Measurements from ENCODE around the gene USP14.

The USP14 gene

DNA sequence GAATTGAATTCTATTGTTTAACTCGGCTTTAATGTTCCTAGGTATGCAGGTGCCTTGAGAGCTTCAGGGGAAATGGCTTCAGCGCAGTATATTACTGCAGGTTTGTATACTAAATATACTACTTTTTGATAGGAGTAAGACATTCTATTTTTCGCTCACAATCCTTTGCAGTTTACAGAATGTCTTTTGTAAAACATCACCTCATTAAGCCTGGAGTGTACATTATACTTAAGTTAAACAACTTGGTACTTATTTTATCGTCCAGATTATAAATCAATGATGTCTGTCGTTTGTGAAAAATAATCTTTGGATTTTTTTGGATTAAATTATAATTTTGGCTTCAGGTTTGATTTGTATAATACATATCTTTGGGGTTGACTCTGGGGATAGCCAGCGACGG lies 34.4 kb downstream of the USP14 start:
- no peak overlapping the region for H3K4me3 Mint-ChIP-seq
- H3K4me1 Mint-ChIP-seq, result peaks cover 2% of the 10 kb centered on the region
- no peak overlapping the region for H3K27ac Mint-ChIP-seq
- ATAC-seq (ENCODE audit: low read depth) (no peak), DNase-seq (ENCODE audit: low spot score in 2 of 2) (no peak)
- peaks cover 18% of the 10 kb centered on the region for H3K36me3 Mint-ChIP-seq
- no peaks in the 10 kb centered on the region for H3K9me3 Mint-ChIP-seq
- H3K27me3 Mint-ChIP-seq, result no peaks in the 10 kb centered on the region

DNA sequence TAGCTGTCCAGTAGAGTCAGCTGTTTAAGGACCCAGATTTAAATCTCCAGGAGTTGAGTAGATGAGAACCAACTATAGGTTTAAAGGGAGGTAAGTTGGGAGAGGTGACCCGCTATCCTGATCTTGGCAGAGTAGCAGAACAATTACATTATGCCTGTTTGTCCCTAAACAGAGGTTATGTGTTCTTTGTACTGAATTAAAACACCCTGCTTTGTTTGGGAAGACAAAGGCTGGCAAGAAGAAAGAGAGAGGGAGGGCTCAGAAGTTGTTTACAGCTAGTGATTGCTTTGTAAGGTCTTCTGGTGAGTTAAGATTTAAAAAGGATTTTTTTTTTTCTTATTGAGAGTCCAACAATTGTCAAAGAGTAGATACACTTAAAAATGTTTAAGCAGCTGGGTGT lies 37.3 kb downstream of the USP14 start:
- H3K27me3 Mint-ChIP-seq, result no peaks in the 10 kb centered on the region
- H3K9me3 Mint-ChIP-seq, result no peaks in the 10 kb centered on the region
- peak overlapping the region; percentile 39 for H3K27ac Mint-ChIP-seq
- ATAC-seq (ENCODE audit: low read depth), result no peak
- H3K36me3 Mint-ChIP-seq, result peaks cover 19% of the 10 kb centered on the region
- H3K4me1 Mint-ChIP-seq, result peaks cover 2% of the 10 kb centered on the region
- H3K4me3 Mint-ChIP-seq, result no peak overlapping the region
- no peak for DNase-seq (ENCODE audit: low spot score in 2 of 2)

DNA sequence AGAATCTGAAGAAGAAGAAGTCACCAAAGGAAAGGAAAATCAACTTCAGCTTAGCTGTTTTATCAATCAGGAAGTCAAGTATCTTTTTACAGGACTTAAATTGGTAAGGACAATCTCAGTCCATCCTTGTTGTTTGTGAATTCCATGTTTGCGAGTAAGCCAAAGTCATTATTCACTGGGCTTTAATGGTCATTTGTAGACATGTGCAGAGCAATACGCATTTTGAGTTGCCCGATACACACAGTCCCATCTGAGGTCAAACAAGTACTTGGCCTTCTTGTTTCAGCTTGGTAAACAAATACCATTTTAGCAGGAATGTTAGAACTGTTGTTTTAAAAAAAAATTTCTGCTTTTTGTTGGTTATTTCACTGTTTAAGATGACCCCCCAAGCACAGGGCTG lies 40.9 kb downstream of the USP14 start:
- ATAC-seq (ENCODE audit: low read depth), result no peak
- Mint-ChIP-seq H3K36me3 (peaks cover 15% of the 10 kb centered on the region), H3K9me3 (no peaks in the 10 kb centered on the region), H3K4me3 (no peak overlapping the region), H3K4me1 (no peaks in the 10 kb centered on the region), H3K27me3 (no peaks in the 10 kb centered on the region), H3K27ac (no peak overlapping the region)
- DNase-seq (ENCODE audit: low spot score in 2 of 2), result no peak

DNA sequence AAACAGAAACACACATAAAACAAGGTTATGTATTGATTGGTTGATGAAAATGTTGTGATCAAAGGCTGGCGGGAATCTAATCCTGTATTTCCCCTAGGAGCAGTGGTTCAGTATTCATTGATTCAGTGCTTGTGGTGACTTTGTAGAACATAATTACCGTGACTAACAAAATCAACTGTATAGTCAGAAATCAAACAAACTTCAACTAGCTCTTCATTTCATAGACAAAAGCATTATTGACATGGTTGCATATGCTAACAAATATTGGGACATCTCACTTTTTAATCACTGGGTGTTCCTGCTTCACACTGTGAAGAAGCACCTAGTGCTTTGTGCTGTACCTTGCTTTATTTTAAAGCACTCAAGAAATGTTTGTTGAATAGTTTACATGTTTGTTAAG lies 41.4 kb downstream of the USP14 start:
- Mint-ChIP-seq H3K4me1 (no peaks in the 10 kb centered on the region), H3K27ac (peak overlapping the region; percentile 6), H3K36me3 (peaks cover 18% of the 10 kb centered on the region), H3K27me3 (no peaks in the 10 kb centered on the region), H3K4me3 (no peak overlapping the region), H3K9me3 (no peaks in the 10 kb centered on the region)
- ATAC-seq (ENCODE audit: low read depth), result no peak
- DNase-seq (ENCODE audit: low spot score in 2 of 2), result no peak

DNA sequence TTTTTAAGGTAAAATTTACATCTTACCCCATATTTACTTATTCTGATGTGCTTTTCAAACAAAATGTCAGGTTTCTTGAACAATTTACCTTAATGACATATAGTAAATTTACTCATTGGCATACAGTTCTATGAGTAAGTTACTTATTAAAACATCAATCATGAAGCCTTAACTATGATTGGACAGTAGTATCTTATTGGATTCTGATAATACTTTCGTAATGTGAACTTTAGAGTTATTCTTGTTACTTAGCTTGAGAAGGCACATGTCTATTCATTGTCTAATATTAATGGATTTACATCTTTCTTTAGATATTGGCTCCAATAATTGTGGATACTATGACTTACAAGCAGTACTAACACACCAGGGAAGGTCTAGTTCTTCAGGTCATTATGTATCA lies 51.7 kb downstream of the USP14 start:
- no peak overlapping the region for H3K4me3 Mint-ChIP-seq
- ATAC-seq (ENCODE audit: low read depth), result no peak

DNA sequence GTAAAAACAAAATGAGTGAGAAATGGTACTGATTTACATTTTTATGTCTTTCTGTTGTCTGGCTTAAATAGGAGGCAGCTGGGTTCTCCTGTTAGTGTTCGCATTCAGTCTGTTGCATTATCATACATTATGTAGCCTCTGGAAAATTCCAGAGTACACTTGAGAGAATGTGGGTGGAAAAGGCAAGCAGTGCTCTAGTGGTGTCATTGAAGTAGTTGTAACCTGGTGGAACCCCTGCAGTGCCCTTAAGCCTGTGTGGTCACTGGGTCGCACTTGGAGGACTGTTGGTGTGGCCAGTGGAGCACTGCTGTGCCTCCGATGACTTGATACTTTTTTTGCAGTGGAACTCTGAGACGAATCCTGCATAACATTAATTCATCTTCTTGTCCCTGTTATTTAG lies 52.4 kb downstream of the USP14 start:
- Mint-ChIP-seq H3K27ac (no peak overlapping the region), H3K4me1 (no peaks in the 10 kb centered on the region), H3K36me3 (peaks cover 35% of the 10 kb centered on the region), H3K9me3 (no peaks in the 10 kb centered on the region), H3K4me3 (no peak overlapping the region), H3K27me3 (no peaks in the 10 kb centered on the region)
- ATAC-seq (ENCODE audit: low read depth) (no peak), DNase-seq (ENCODE audit: low spot score in 2 of 2) (no peak)

More for the DNA sequence above, 51.7 kb downstream of the USP14 start:
- no peak for DNase-seq (ENCODE audit: low spot score in 2 of 2)
- H3K36me3 Mint-ChIP-seq, result peaks cover 41% of the 10 kb centered on the region
- H3K9me3 Mint-ChIP-seq, result no peaks in the 10 kb centered on the region
- H3K27me3 Mint-ChIP-seq, result no peaks in the 10 kb centered on the region
- H3K4me1 Mint-ChIP-seq, result no peaks in the 10 kb centered on the region
- no peak overlapping the region for H3K27ac Mint-ChIP-seq

DNA sequence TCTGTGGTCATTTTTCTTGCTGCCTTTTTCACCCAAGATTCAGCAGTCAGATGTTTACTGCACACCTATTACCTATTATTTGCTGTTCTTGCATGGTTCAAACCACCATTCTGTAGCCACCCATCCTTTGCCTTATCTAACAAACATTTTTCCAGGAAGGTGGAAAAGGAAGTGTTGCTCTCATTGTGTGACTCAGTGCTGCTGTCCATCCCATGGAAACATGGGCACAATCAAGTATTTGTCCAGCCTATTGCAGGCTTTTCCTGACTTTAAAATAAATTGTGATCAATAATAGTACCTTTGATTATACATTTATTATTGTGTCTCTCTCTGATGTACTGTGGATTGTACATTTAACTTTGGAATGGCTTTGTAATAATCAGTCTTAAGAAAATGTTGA lies 53.2 kb downstream of the USP14 start:
- Mint-ChIP-seq H3K4me3 (no peak overlapping the region), H3K27me3 (no peaks in the 10 kb centered on the region), H3K4me1 (no peaks in the 10 kb centered on the region), H3K27ac (no peak overlapping the region), H3K9me3 (no peaks in the 10 kb centered on the region), H3K36me3 (peaks cover 31% of the 10 kb centered on the region)
- ATAC-seq (ENCODE audit: low read depth), result no peak
- DNase-seq (ENCODE audit: low spot score in 2 of 2), result no peak

DNA sequence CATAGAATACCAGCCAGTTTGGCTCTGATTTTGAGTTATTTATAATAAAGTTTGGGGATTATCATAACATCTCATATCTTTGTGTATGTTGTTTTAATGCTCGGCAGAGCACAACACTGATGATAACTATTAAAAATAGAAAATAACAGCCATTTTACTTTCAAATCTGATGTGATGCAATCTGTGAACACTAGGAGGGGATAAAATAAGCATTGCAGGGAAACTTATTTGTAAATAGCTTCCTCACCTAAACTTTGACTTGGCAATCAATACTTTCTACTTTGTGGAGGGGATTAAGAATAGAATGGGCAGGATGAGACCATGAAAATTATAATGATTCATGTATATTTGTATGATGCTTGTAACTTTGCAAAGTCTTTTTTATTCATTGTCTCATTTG lies 54.4 kb downstream of the USP14 start:
- peaks cover 39% of the 10 kb centered on the region for H3K36me3 Mint-ChIP-seq
- DNase-seq (ENCODE audit: low spot score in 2 of 2), result no peak

DNA sequence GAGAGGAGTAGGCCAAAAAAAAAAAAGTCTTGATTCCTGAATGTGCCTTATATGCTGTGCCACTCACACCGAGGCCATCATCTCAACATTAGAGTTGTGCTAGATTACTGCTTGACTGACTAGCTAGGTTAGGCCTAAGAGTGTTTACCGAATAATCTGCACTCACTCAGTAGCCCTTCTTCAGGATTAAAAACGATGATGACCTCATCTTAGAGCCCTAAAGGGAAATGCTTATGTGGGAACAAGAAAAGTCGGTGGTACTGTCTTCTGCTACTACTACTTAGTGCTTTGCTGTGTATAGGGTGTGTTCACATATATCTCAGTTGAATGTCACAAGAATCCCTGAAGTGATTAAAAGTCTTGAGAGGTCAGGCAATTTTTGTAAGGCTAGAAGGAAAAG lies 55.1 kb downstream of the USP14 start:
- H3K36me3 Mint-ChIP-seq, result peaks cover 43% of the 10 kb centered on the region
- H3K9me3 Mint-ChIP-seq, result no peaks in the 10 kb centered on the region
- H3K4me3 Mint-ChIP-seq, result no peak overlapping the region
- H3K27me3 Mint-ChIP-seq, result no peaks in the 10 kb centered on the region
- ATAC-seq (ENCODE audit: low read depth), result no peak
- no peak for DNase-seq (ENCODE audit: low spot score in 2 of 2)
- peak overlapping the region; percentile 17 for H3K27ac Mint-ChIP-seq
- H3K4me1 Mint-ChIP-seq, result peaks cover 3% of the 10 kb centered on the region

More for the DNA sequence above, 54.4 kb downstream of the USP14 start:
- no peaks in the 10 kb centered on the region for H3K27me3 Mint-ChIP-seq
- H3K27ac Mint-ChIP-seq, result peak overlapping the region; percentile 69
- H3K9me3 Mint-ChIP-seq, result no peaks in the 10 kb centered on the region
- no peak overlapping the region for H3K4me3 Mint-ChIP-seq
- ATAC-seq (ENCODE audit: low read depth), result no peak
- H3K4me1 Mint-ChIP-seq, result peaks cover 3% of the 10 kb centered on the region

DNA sequence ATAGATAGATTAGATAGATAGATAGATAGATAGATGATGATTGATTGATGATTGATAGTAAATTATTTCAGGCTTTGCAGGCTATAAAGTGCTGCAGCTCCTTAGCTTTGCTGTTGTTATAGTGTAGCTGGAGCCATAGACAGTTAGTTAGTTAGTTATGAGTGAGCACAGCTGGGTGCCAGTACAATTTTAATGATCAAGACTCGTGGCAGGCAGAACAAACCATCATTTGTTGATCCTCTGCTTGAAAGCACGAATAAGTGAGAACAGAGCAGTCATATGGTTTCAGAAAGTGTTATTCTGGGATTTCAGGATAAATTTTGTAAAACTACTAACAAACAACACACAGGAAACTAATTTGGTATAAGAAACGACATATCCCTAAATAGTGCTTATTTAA lies 55.6 kb downstream of the USP14 start:
- DNase-seq (ENCODE audit: low spot score in 2 of 2), result no peak
- peaks cover 43% of the 10 kb centered on the region for H3K36me3 Mint-ChIP-seq
- no peak for ATAC-seq (ENCODE audit: low read depth)
- H3K4me3 Mint-ChIP-seq, result no peak overlapping the region
- H3K27me3 Mint-ChIP-seq, result no peaks in the 10 kb centered on the region
- peak overlapping the region; percentile 17 for H3K27ac Mint-ChIP-seq
- no peaks in the 10 kb centered on the region for H3K9me3 Mint-ChIP-seq
- peaks cover 3% of the 10 kb centered on the region for H3K4me1 Mint-ChIP-seq

DNA sequence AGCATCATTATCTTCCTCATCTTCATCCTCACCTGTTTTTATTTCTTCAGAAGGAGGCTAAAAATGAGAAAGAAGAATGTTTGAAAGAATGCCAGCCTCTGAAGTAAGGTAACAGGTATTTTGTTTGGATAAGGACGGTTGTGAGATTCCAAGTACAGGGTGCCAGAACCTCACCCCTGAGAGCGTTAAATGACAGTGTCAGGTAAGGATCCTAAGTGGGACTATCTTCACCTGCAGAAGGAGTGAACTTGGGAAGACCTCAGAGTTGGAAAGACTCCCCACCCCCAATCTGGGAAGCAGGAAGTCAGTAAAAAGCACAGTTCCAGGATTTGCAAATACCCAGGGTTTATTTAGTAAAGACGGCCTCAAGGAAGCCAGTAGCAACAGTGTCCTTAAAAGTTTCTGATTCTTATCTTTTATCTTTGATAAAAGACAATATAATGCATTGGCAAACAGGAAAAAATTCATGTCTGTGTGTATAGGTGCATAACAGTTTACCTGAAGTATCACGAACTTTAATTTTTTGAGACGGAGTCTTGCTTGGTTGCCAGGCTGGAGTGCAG lies 57.2 kb downstream of the USP14 start:
- no peak for ATAC-seq (ENCODE audit: low read depth)
- peaks cover 3% of the 10 kb centered on the region for H3K4me1 Mint-ChIP-seq
- H3K27ac Mint-ChIP-seq, result no peak overlapping the region
- peaks cover 33% of the 10 kb centered on the region for H3K36me3 Mint-ChIP-seq
- no peaks in the 10 kb centered on the region for H3K27me3 Mint-ChIP-seq
- no peaks in the 10 kb centered on the region for H3K9me3 Mint-ChIP-seq
- H3K4me3 Mint-ChIP-seq, result no peak overlapping the region
- DNase-seq (ENCODE audit: low spot score in 2 of 2), result no peak

DNA sequence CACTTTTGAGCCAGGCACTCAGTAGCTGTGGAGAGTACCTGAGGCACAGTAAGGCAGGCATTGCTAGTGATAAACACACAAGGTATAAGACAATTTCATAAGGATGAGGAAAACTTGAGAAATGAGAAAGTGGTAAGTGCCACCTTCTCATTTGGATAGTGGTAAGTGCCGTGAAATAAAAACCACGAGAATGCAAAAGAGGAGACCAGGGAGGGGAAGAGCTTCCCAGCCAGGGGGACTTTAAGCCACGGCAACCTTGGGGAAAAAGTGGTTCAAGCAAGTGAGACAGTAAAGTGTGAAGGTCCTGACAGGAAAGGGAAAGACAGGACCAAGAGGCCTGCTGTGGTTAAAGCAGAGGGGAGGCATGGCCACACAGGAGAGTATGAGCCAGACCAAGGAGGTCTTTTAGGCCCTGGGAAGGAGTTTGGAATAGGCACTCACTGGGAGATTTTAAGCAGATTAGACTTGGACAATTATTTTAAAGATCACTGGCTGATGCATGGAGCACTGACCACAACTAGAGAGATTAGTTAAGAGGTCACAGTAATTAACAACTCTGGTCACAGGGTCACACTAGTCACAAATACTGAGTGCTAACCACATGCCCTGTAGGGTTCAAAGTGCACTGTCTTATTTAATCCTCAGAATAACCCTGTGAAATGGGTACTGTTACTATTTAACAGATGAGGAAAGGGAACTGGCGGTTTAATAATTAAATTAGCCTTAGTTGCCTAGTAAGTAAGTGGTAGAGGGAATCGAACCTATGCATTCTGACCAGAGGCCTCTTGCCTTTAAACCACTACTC lies 59.4 kb downstream of the USP14 start:
- H3K4me1 Mint-ChIP-seq, result peaks cover 3% of the 10 kb centered on the region
- no peaks in the 10 kb centered on the region for H3K27me3 Mint-ChIP-seq
- H3K36me3 Mint-ChIP-seq, result peaks cover 28% of the 10 kb centered on the region
- H3K4me3 Mint-ChIP-seq, result no peak overlapping the region
- ATAC-seq (ENCODE audit: low read depth), result no peak
- H3K9me3 Mint-ChIP-seq, result no peaks in the 10 kb centered on the region
- peak overlapping the region; percentile 77 for H3K27ac Mint-ChIP-seq
- no peak for DNase-seq (ENCODE audit: low spot score in 2 of 2)

DNA sequence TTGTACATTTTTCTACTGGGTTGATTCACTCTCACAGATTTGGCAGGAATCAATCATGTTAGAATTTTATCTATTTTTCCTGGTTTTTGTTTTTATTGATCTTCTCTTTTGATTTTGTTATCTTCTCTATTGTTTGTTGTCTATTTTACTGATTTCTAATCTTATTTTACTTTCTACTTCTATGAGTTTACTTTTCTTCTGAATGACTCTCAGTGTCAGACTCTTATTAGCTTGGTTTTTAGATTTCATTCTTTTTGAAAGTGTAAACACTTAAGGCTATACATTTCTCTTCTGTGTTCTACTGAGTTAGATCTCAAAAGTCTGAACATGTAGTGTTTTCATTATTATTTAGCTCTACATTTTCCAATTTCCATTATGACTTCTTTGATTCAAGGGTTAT lies 62.4 kb downstream of the USP14 start:
- Mint-ChIP-seq H3K9me3 (no peaks in the 10 kb centered on the region), H3K27ac (peak overlapping the region; percentile 4), H3K4me3 (no peak overlapping the region), H3K36me3 (peaks cover 32% of the 10 kb centered on the region), H3K27me3 (no peaks in the 10 kb centered on the region), H3K4me1 (peaks cover 3% of the 10 kb centered on the region)
- ATAC-seq (ENCODE audit: low read depth), result no peak
- no peak for DNase-seq (ENCODE audit: low spot score in 2 of 2)

DNA sequence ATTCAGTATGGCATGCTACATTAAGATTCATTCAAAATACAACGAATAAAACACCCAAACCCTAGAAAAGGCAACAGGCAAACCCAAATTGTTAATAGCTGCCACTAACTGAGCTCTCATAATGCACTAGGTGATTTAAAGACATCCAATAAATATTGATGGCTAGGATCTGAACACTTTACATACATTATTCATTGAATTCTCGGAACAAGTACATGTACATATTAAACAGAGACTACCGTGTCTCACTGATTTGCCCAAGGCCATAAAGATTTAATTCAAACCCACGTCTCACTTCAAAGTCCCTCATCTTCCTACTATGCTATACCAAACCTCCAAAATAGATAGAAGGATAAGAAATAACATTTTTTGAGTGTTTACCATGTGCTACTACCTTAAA lies 67.4 kb downstream of the USP14 start:
- Mint-ChIP-seq H3K27ac (no peak overlapping the region), H3K4me1 (no peaks in the 10 kb centered on the region), H3K4me3 (no peak overlapping the region), H3K27me3 (no peaks in the 10 kb centered on the region), H3K36me3 (peaks cover 35% of the 10 kb centered on the region), H3K9me3 (no peaks in the 10 kb centered on the region)
- ATAC-seq (ENCODE audit: low read depth), result no peak
- no peak for DNase-seq (ENCODE audit: low spot score in 2 of 2)

DNA sequence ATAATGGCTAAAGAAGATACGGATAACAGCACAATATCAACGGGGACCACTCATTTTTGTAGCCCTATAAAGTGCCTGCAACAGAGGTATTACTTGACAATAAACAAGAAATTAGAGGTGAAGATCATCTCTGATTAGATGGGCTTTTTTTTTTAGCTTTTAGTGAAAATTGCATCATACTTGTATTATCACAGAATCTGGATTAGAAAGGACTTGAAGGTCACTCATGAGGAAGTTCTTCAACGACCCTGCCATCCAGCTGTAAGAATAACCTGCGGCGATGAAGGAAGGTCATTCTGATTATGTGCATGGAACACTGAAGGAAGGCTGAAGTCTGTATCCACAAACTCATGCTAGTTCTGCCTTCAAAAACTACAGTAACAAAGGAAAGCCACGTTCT lies 69.0 kb downstream of the USP14 start:
- ATAC-seq (ENCODE audit: low read depth) (no peak), DNase-seq (ENCODE audit: low spot score in 2 of 2) (no peak)
- no peaks in the 10 kb centered on the region for H3K9me3 Mint-ChIP-seq
- no peaks in the 10 kb centered on the region for H3K4me1 Mint-ChIP-seq
- no peak overlapping the region for H3K4me3 Mint-ChIP-seq
- H3K36me3 Mint-ChIP-seq, result peaks cover 34% of the 10 kb centered on the region
- H3K27me3 Mint-ChIP-seq, result no peaks in the 10 kb centered on the region
- no peak overlapping the region for H3K27ac Mint-ChIP-seq
